Left kidney (tissue), 2 donors: ENCODE measurements around the gene VEGFB. TPM values are rescaled to one million over a fixed set of nuclear protein-coding genes. Genes with fewer than 3 reads are reported as not detected.

Experiments used
- DNase-seq: peaks from one replicate; pipeline ENCODE4 v3.0.0-alpha.2; 2013
- polyA plus RNA-seq: library from polyadenylated mRNA; unstranded; fragments of 120-200 nt; gene quantifications from one replicate; pipeline ENCODE4 v1.2.1, GENCODE V29; 2013; ENCODE audit not compliant: insufficient read length

The VEGFB gene
- polyA plus RNA-seq, 1 donor = 87.6 TPM

DNA sequence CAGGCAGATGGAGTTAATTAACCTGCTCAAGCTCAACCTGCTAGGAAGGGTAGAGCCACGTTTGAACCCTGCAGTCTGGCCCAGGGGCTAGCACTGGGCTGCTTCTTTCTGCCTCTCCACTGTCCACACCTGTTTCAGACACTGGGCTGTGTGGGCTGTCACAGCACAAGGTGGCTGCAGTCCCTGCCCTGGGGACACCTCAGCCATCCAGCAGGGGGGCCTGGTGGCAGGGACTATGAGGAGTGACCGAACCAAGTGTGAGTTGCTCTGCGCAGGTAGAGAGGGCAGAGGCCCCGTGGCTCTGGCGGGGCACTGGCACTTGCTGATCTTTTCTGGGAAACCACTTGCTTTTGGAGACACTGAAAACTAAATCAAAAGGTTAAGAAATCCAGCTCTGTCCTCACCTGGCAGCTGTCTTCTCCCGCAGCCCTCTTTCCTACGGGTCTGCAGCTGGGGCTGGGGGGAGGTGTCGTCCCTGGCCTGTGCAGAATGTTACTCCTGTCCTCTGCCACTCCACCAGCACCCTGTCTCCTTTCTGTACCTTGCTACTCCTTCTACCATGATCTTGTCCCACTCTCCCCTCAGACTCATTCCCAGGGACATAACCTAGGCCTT lies 44.3 kb downstream of the VEGFB start:
- no peak for DNase-seq

DNA sequence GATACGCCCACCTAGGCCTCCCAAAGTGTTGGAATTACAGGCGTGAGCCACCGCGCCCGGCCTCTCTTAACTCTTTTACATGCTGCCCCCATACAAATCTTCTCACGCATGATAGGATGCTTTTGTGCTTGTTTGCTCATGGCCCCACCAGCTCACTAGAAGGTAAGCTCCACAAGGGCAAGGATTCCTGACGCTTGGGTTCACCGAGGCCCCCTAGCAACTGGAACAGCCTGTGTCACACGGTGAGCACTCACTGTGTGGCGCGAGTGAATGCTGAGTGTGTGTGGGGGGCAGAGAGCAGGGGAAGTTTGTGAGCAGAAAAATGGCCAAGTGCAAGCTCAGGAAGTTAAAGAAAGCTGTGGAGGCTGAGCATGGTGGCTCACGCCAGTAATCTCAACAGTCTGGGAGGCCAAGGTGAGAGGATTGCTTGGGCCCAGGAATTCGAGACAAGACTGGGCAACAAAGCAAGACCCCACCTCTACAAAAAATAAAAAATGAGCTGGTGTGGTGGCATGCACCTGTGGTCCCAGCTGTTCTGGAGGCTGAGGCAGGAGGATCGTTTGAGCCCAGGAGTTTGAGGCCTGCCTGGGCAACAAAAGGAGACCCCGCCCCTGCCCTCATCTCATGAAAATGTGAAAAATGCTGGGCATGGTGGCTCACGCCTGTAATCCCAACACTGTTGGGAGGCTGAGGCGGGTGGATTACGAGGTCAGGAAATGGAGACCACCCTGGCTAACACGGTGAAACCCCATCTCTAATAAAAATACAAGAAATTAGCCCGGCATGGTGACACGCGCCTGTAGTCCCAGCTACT lies 47.8 kb downstream of the VEGFB start:
- no peak for DNase-seq

DNA sequence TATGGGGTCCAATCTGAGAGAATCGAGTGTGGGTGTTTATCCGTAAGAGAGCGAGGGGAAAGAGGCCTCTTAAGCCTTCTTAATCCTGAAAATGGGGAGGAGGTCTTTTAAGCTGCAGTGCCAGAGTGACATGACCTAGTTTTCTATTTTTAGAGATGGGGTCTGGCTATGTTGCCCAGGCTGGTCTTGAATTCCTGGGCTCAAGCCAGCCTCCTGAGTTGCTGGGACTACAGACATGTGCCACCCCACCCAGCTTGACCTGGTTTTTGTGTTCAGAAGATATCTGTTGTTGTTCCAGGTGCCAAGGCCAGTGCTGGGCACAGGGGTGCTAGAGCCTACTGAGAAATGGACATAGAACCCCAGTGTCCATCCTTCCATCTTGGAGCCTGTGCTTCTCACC lies 48.7 kb downstream of the VEGFB start:
- DNase-seq = no peak

DNA sequence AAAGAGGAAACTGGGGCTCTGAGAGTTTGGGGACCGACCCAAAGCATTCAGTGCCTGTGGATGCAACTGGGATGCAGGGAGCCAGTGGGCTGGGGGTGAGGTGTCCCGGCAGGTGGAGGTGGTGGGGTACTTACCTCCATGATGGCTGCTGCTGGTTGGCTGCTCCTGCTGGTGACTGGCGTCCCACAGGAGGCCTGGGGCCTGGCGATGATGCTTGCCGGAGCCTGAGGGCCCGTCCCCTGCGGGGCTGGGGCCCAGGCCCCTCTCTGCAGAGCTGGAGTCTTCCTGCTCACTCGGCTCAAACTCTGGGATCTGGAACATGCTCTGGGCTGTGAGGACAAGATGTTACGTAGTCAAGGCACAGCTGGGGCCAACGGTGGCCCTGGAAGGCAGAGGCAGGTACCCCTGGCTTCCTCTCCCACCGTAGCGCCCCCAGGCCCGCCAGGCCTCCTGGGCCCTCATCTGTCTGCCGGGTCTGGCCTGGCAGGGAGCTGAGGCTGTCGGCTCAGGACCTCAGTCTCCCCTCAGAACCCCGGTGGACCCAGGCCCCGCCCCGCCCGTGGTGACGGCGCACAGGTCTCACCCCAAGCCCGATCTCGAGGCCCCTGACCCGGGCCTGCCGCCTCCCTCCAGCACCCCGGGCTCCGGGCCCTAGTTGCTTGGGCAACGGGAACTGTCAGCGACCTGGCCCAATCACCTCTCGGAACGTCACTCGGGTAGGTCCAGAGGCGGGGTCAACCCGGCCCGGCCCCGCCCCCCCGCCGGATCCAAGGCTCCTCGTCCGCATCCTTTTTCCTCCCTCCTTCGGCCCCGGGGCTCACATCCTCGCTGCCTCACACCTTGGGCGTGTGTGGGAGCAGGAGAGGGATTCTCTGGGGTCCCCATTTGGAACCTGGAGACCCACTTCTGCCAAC lies 49.9 kb downstream of the VEGFB start, which contains the start of gene BAD:
Gene BAD (minus strand): TSS at position 618 of the 914 bp plus-strand sequence. CDS start 297 bp downstream, at position 321.
- peak; percentile 93 for DNase-seq

DNA sequence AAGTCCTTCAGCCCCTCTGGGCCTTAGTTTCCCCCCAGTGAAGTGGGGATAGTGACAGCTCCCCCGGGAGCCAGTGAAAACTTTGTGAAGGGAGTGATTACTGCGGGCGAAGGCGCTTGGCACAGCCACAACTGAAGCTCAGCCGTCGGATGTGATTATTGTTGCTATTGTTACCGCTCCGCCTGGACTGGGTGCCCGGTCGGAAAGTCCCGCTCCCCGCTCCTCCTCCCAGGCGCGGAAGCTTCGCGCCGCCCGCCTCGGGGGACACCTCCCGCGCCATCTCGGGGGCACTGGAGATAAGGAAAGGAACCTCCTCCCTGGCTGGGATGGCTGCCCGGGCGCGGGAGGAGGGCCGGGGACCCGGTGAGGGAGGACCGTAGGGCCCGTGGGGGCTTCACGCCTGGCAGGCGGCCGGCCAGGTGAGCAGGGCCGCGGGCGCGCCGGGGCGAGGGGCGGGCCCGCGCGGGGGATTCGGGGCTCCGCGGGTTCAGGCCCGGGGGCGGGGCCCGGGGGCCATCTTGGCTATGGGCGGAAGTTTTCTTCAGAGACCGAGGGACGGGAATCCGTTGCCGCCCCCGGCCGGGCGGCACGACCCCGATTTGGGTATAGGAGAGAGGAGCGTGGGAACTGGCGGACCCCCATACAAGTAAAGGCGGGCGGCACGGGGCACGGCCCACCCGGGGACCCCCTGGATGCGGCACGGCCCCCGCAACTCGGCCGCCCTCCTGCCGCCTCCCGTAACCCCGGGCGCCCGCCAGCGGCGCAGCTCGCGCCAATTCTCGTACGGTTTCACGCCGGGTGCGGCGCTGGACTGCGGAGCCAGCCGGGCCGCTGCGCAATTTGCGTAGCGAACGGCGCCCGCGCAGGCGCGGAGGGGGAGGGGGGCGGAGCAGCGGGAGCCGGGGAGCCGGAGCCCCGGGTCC lies 50.8 kb downstream of the VEGFB start, which contains the start of gene GPR137:
Gene GPR137 (plus strand): TSS at position 887 of the 923 bp plus-strand sequence. CDS start 677 bp downstream, outside the sequence.
- DNase-seq = peak; percentile 73

DNA sequence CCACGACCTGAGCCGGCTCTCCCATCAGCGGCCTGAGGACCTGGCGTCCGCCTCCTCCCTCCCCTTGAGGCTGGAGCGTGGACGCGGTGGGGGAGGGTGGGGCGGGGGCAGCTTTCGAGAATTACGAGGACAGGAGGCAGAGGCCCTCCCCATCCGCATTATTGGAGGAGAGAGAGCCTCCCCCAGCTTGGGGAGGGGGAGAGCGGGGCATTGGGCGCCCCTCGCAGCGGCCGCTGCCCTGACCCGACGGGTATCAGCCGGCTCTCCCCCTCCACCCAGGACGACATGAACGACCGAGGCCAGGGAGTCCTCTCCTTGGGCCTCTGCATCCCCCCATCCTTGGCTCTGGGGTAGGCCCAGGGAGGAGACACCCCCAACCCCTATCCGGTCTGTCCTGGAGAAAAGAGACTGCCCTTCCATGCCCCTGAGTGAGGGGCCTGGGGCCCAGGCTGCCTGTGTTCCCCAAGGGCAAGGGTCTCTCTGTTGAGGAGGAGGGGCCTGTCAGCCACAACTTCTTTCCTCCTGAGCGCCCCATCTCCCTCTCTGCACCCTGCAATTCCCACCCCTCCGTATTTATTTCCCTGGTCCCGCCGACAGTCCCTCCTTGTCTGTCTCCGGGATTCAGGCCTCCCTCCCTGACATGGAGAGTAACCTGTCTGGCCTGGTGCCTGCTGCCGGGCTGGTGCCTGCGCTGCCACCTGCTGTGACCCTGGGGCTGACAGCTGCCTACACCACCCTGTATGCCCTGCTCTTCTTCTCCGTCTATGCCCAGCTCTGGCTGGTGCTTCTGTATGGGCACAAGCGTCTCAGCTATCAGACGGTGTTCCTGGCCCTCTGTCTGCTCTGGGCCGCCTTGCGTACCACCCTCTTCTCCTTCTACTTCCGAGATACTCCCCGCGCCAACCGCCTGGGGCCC lies 51.8 kb downstream of the VEGFB start:
- no peak for DNase-seq

DNA sequence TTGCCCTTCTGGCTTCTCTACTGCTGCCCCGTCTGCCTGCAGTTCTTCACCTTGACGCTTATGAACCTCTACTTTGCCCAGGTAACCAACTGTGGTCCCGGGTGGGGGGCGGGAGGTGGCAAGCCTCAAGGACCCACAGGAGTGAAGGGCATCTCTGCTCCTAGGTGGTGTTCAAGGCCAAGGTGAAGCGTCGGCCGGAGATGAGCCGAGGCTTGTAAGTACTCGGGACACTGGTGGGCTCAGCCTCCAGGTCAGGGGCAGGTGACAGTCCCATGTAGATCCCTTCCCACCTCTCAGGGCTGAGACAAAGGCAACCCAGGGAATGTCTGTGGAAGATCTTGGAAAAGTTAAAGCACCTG lies 52.4 kb downstream of the VEGFB start:
- no peak for DNase-seq

DNA sequence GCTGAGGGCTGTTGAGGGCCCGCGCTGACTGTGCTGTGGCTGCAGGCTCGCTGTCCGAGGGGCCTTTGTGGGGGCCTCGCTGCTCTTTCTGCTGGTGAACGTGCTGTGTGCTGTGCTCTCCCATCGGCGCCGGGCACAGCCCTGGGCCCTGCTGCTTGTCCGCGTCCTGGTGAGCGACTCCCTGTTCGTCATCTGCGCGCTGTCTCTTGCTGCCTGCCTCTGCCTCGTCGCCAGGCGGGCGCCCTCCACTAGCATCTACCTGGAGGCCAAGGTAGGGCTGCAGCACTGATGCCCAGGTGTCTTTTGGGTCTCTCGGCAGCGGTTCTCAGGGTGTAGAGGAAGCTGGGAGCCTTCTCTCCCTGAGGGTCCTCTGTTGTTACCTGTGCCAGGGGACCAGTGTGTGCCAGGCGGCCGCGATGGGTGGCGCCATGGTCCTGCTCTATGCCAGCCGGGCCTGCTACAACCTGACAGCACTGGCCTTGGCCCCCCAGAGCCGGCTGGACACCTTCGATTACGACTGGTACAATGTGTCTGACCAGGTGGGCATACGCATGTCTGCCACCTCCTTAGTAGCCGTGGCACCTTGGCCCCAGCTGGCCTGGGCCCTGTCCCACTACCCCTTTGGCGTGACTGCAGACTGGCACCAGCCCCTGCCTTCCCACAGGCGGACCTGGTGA lies 53.4 kb downstream of the VEGFB start:
- DNase-seq = no peak

DNA sequence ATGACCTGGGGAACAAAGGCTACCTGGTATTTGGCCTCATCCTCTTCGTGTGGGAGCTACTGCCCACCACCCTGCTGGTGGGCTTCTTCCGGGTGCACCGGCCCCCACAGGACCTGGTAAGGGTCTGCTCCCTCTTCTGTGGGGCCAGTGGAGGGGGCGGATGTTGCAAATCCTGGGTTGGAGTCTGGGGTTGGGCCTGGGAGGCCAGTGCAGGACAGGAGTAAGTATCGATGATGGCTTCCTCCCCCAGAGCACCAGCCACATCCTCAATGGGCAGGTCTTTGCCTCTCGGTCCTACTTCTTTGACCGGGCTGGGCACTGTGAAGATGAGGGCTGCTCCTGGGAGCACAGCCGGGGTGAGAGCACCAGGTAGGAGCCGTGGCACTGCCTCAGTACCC lies 54.0 kb downstream of the VEGFB start:
- DNase-seq = no peak

Other genes with a start within 250 kb of the VEGFB start
- gene OTUB1, start 248.1 kb upstream of the VEGFB start, polyA plus RNA-seq = 105 TPM
- 3.3 TPM for gene FLRT1, start 198.7 kb upstream of the VEGFB start, polyA plus RNA-seq
- gene MACROD1, start 68.5 kb upstream of the VEGFB start, polyA plus RNA-seq = 13.3 TPM
- 215 TPM for gene STIP1, start 48.4 kb upstream of the VEGFB start, polyA plus RNA-seq
- 4.1 TPM for gene FERMT3, start 27.9 kb upstream of the VEGFB start, polyA plus RNA-seq
- 44.8 TPM for gene TRPT1, start 8.4 kb upstream of the VEGFB start, polyA plus RNA-seq
- gene NUDT22, start 8.3 kb upstream of the VEGFB start, polyA plus RNA-seq = 24.1 TPM
- 53.4 TPM for gene DNAJC4, start 4.0 kb upstream of the VEGFB start, polyA plus RNA-seq
- 72.7 TPM for gene FKBP2, start 6.5 kb downstream of the VEGFB start, polyA plus RNA-seq
- 56.4 TPM for gene PPP1R14B, start 12.4 kb downstream of the VEGFB start, polyA plus RNA-seq
- 13.5 TPM for gene PLCB3, start 16.9 kb downstream of the VEGFB start, polyA plus RNA-seq
- 37.9 TPM for gene BAD, start 50.1 kb downstream of the VEGFB start, polyA plus RNA-seq
- gene GPR137, start 51.3 kb downstream of the VEGFB start, polyA plus RNA-seq = 32.5 TPM
- not detected for gene KCNK4, start 56.7 kb downstream of the VEGFB start, polyA plus RNA-seq
- not detected for gene CATSPERZ, start 65.8 kb downstream of the VEGFB start, polyA plus RNA-seq
- gene ESRRA, start 70.9 kb downstream of the VEGFB start, polyA plus RNA-seq = 20.9 TPM
- 183 TPM for gene TRMT112, start 83.0 kb downstream of the VEGFB start, polyA plus RNA-seq
- gene PRDX5, start 83.5 kb downstream of the VEGFB start, polyA plus RNA-seq = 148 TPM
- 3.3 TPM for gene CCDC88B, start 105.6 kb downstream of the VEGFB start, polyA plus RNA-seq
- 9.1 TPM for gene RPS6KA4, start 124.6 kb downstream of the VEGFB start, polyA plus RNA-seq